Stimulated activated CD4-positive, alpha-beta T cell treated with anti-CD3 and anti-CD28 coated beads, Interleukin-2, amount 100 ng/mL, for 24 hours (primary cell): ENCODE results near the gene LRRC37A.
"Not testable (repeated sequence)": the region's sequence is repeated elsewhere in the genome, so short reads cannot be mapped to it uniquely, and the experiment has no call there.

Experiments used
- DNase-seq, 2 donors: peaks; one replicate each; pipeline ENCODE4 v3.0.0-alpha.2; 2020

LRRC37A gene

DNA sequence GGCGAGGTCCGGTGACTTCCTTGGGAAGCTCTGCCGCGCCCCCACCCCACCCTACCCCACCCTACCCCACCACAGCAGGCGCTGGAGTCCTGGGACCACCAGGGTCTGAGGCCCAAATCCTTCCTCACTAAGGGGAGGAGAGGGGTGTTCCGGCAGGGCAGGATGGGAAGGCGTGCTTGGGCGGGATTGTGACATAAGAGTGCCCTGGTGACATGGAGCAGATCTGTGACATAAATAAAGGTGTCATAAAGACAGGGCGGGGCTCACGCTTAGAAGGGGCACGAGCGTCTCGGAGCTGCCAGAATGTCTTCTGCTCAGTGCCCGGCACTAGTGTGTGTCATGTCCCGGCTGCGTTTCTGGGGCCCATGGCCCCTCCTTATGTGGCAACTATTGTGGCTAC lies at the start of gene LRRC37A:
Gene LRRC37A, plus strand, starts transcription at position 301 of the 400 bp plus-strand sequence. Its CDS starts 3 bp downstream, at position 304.
- not testable (repeated sequence) for DNase-seq

DNA sequence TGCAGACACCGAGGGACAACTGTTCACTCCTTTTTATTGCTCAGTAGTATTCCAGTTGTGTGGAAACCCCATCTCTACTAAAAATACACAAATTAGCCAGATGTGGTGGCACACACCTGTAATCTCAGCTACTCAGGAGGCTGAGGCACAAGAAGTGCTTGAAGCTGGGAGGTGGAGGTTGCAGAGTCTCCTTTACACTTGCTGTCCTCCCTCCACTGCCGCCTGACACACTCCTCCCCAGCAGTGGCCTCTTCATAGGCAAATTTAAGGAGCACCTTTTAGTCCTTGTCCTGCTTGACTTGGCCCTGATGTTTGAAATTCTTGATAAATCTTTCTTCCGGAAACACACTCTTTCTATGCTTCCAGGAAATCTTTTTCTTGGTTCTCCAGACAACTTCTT lies 45.8 kb upstream of the LRRC37A start:
- DNase-seq = not testable (repeated sequence)

DNA sequence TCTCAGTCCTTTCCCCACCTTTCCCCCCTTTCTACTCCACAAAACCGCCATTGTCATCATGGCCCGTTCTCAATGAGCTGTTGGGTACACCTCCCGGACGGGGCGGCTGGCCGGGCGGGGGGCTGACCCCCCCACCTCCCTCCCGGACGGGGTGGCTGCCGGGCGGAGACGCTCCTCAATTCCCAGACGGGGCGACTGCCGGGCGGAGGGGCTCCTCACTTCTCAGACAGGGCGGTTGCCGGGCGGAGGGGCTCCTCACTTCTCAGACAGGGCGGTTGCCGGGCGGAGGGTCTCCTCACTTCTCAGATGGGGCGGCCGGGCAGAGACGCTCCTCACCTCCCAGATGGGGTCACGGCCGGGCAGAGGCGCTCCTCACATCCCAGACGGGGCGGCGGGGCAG lies 42.1 kb upstream of the LRRC37A start:
- DNase-seq = not testable (repeated sequence)

DNA sequence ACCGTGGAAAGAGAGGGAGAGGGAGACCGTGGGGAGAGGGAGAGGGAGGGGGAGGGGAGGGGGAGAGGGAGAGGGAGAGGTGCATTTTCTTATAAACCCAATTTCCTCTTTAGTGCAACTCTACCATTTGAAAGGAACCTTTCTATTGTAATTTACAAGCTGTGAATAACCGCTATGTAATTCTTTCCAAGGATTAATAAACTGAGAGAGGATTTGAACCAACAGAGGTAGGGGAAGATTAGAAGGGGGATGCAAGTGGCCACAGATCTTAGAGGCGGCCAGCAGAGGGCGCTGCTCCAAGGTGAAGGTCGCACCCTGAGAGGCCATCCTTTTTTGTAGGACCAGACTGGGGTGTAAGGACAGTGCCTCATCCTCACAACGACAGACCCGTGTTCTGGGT lies 41.2 kb upstream of the LRRC37A start:
- DNase-seq = peak; percentile 82 to 86

DNA sequence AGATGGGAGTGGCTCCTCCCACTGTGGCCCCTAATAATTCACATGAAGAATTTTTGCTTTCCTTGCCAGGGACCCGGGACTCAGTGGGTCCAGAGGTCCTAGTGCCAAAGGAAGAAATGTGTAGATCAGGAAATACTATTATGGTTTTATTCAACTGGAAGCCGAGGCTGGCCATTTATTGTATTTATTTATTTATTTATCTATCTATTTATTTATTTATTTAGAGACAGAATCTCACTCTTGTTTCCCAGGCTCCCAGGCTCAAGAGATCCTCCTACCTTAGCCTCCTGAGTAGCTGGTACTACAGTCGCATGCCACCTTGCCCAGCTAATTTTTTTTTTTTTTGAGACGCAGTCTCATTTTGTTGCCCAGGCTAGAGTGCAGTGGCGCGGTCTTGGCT lies 40.7 kb upstream of the LRRC37A start:
- not testable (repeated sequence) for DNase-seq

DNA sequence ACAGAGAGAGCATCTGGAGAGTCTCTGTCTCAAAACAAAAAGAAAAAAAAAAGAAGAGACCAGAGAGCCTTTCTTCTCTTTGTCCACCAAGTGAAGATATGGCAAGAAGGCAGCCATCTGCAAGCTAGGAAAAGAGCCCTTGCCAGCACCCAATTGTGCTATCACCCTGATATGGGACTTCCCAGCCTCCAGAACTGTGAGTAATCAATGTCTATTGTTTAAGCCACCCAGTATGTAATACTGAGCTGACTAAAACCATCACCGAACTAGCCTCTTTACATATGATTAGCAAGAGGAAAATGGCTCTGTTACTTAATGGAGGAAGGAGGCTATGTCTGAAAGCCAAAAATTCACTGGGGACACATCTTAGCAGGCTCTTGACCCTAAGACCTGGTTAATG lies 38.6 kb upstream of the LRRC37A start:
- not testable (repeated sequence) for DNase-seq

DNA sequence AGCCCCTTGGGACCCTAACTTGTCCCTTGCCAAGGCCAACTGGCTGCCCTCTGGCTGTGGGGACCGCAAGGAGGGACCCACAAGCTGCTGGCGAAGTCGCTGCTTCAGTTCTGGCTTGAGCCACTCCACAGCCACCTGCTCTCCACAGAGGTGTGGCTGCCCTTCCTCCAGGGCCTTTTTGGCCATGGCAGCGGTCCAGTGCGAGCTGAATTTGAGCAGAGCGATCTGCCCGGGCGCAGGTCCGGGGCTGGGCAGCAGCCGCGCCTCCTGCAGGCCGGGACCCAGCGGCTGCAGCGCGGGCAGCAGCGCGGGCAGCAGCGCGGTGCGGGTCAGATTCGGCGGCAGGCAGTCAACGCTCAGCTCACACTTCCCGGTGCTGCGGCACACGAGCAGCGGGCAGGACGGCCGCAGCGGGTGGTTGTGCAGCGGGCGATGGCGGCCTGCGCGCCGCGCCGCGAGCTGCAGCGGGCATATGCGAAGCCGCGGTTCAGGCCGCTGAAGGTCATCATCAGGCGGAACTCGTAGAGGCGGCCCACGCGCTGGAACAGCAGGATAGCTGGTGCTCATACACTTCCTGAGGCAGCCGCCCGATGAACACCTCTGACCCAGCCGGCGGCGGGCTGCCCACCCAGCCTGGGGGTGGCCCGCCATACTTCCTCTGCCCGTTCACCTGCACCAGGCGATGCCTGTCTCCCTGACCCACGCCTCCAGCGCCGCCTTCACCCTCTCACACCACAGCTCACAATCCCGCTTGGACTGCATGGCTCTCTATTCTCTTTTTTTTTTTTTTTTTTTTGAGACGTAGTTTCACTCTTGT lies 34.9 kb upstream of the LRRC37A start:
- DNase-seq = not testable (repeated sequence)

DNA sequence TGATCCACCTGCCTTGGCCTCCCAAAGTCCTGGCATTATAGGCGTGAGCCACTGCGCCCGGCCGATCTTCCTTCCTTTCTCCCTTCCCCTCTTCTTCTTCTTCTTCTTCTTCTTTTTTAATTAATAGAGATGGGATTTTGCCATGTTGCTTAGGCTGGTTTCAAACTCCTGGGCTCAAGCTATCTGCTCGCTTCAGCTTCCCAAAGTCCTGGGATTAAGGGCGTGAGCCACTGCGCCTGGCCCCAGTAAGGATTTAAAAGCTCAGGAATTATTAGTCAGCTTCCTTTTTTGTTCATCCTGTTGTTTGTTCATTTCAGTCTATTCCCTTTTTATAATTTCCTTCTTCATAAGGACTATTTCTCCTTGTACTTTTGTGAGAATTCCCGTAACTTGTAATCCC lies 32.7 kb upstream of the LRRC37A start:
- DNase-seq = no peak

DNA sequence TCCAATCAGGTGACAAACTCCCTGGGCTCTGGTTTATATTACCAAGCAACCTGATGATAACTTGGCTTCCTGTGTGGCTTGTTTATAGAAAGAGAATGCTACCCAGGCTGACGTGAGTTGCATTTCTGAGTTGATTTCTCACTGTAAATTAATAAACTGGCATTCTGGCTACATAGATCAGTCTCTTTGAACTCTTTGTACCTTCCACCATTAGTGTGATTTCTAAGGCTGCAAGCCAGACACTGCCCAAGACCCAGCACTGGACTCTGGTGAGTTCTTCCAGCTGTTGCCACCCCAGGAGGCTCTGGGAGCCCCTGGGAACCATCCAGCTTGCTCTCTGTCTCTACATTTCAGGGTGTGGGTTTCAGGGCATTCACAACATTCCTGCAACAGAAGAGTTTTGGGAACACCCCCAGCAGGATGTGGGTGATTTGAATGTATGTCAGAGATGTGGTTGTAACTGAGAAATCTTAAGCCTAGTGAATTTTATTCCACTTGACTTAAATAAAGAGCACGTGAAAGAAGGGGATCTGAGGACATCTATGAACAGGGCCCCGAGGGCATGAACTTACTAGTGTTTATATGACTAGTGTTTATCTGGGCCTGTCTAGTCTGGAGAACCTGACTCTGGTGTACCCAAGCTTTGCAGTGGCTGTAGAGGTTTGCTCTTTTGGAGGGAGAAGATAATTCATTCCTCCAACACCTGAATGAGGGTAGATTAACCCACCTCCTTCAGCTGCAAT lies 30.3 kb upstream of the LRRC37A start:
- DNase-seq = no peak

DNA sequence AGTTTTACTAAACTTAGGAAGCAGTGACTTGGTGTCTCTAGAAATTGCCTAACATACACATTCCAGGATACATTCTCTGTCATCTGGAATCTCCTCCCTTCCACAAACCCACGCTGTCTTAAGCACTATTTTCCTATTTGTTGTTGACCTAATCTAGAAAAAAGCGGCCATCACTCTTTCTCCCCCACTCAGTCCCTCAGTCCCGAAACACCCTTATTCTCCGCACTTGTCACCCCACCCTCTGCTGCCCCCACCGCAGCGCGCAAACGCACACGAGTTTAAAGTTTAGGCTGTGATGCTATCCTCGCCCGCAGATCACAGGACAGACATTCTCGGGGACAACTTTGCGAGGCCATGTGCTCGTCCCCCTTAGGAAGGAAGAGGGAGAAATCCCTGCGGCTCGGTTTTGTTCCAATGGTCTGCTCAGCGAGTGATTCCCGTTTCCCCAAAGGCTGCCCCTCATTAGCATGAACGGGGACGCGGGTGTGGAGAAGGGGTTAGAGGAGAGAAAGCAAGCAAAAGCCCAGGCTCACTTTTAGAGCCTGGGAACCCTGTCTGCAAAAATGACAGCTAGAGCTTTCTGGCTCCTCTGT lies 28.8 kb upstream of the LRRC37A start:
- DNase-seq = peak; percentile 11 to 34

DNA sequence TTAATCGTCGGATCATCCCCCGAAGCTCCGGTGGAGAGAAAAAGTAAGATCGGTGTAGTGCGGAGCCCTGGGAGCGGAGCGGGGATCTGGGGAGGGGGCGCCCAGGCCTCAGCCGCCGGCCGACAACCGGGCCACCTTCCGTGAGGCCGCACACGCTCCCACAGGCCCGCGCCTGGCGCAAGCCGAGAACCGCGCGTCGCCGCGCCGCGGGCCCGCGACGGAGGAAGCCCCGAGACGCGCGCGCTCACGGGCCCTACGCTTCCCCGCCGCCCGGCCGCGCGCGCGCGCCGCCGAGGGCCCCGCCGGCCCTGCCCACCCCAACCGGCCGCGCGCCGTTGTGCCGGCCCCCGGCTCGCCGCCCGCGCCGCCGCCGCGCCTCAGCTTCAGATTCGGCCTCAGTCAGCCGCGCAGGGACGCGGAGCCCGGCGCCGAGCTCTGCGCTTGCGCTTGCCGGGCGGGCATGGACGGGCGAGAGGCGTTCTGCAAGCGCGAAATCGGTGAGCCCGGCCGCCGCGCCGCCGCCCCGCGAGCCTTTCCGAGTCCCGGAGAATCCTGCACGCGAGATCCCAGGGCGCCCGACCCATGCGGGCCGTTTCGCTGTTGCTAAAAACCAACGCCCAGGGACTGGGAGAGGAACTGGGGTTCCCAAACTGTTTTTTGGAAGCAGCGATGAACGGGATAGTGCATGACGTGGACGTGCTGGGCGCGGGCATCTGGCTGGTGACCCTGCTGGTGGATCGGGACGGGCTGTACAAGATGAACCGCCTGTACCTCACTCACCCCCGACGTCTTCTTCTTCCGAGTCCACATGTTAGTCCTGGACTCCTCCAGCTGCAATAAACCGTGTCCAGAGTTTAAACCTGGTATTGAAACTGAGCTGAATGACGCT lies 28.0 kb upstream of the LRRC37A start:
- peak; percentile 85 to 92 for DNase-seq

DNA sequence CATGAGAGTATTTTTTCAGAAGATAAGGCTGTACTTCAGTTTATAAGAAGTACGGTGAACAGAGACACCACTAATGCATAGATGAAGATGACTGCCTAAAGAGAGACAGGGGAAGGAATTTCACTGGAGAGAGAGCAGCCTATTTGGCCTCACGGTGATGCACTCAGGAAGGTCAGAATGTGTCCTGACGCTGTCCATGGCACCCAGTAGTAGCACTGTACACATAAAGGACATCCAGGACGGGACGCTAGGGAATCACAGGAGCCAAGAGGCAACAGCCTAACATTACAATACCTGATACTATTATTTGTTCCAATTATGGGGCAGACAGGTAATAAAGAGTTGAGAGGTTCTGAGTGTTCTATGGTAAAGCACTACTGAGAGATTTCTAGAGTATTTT lies 24.9 kb upstream of the LRRC37A start:
- no peak for DNase-seq

DNA sequence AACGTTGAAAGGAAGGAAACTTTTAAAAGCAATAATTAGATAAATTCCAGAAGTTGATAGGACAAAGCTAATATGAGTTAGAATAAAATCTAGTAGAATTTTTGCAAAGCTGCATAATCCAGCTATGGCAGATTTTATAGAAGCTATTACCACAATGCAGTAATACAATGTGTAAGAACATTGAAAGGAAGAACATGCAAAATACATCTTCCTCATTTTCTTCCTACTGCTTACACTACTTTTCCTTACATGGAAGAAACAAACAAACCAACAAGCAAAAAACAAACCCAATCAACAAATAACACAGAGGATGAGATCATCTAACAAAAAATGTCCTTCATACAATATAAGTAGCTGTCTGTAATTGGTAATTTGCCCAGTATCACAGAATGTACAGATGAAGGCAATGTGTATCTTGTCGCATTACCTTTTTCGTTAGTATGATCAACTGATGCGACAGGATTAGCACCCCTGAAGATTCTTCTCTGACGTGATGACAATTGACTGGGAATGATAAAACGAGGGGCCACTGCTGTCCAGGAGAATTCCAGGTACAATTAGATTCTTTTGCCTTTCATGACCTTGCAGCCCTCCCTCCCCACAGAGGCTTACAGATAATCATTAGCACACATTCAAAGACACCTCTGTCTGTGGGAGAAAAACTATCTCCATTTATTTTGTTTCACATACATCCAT lies 21.2 kb upstream of the LRRC37A start:
- no peak for DNase-seq

DNA sequence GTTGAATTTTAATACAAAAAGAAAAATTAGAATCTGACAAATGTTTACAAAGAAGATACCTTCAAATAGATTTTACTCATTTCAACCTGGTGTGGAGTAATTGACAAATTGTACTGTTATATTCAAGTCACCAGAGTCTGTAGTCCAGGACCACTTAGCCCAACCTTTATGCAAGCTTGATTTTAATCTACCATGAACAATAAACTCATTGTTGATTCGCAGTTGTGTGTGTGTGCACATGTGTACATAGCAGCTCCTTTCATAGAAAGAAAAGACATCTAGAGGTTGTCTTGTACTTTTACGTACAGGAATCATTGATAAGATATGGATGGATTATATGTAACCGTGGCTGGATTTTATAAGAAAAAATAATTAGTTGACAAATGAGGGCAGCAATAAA lies 20.7 kb upstream of the LRRC37A start:
- no peak for DNase-seq

DNA sequence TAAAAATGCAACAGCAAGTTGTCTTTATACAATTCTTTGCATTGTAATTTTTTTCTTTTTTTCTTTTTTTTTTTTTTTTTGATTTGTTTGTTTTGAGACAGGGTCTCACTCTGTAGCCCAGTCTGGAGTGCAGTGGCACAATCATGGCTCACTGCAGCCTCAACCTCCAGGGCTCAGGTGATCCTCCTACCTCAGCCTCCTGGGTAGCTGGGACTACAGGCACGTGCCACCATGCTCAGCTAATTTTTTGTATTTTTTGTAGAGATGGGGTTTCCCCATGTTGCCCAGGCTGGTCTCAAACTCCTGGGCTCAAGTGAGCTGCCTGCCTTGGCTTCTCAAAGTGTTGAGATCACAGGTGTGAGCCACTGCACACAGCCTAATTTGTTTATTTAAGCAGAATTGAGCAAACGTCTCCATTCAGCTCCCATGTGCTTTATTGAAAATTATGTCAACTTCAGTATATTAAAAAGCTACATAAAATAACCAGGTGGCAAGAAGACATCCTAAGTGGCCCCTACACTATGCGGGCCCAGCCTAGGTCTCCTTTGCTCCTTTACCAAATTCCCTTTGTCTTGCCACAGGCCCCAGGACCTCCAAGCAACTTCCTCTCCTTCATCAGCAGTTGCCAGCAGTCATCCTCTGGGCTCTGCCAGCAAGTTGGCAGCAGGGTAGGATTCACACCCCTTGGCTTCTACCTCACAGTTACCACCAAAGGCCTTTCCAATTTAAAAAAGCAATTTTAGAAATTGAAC lies 18.0 kb upstream of the LRRC37A start:
- DNase-seq = not testable (repeated sequence)

DNA sequence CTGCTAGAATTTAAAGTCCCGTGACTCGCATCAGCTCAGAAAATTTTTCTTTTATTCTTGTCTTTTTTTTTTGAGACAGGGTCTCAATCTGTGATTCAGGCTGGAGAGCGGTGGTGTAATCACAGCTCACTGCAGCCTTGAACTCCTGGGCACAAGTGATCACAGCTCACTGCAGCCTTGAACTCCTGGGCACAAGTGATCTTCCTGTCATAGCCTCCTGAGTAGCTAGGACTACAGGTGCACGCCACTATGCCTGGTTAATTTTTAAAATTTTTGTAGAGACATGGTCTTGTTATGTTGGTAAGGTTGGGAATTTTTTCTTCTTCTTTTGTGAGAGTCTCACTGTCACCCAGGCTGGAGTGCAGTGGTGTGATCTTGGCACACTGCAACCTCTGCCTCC lies 13.6 kb upstream of the LRRC37A start:
- DNase-seq = not testable (repeated sequence)

DNA sequence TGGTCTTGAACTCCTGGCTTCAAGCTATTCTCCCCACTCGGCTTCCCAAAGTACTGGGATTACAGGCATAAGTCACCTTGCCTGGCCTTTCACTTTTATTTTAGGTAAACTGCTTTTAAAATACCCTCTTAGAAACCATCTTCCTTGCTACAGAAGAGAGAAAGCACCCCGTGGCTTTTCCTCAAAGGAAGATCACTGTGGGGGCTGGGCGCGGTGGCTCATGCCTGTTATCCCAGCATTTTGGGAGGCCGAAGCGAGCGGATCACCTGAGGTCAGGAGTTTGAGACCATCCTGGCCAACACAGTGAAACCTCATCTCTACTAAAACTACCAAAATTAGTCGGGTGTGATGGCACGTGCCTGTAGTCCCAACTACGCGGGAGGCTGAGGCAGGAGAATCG lies 12.3 kb upstream of the LRRC37A start:
- not testable (repeated sequence) for DNase-seq

DNA sequence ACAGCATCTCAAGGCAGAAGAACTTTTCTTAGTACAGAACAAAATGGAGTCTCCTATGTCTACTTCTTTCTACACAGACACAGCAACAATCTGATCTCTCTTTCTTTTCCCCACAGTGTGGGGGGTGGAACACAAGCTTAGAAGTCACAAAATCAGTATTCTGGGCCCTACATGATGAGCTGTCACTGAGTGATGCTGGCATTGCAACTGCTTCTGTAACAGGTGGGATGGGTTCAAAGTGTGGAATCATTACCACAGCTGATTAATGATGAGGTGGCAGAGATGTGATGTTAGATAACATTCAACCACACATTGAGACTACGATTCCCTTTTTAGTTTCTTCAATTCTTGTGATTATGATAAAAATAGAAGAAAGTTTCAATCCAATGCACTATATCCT lies 10.5 kb upstream of the LRRC37A start:
- DNase-seq = peak; percentile 46 to 73

DNA sequence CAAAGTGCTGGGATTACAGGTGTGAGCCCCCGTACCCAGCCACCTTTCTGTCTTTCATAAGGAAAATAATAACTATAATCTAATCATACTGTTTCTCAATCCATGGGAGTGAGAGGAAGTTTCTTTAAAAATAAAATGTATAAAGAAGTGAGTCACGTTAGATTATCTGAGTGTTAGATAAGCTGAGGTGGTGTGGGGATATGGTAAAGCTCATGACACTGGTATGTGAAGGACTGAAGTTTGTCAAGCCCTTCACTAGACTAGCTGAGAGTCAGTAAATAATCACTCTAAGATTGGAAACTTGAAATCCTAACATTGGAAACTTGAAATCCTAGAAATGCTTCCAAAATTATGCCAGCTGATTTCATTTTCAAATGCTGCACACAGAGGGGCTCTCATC lies 9.4 kb upstream of the LRRC37A start:
- DNase-seq = not testable (repeated sequence)

DNA sequence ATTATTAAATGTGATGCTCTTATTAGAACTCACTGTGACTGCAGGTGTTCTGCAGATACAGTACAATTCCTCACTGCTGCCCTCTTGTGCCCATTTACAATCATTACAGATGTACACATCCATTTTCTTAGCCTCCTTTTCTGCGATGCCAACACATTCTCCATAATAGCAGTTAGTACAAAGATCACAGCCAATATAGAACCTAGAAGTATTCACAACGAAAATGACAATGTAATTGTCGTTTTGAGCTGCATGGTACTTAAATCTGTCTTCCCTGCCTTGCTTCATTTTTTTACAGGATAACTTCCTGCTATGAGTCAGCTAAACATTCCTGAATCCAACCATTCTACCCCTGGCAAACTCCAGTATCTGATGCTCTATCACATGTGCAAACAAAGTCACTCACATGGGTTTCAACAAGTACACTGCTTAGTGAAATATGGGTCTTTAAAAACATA lies 8.1 kb upstream of the LRRC37A start:
- peak; percentile 46 to 74 for DNase-seq

DNA sequence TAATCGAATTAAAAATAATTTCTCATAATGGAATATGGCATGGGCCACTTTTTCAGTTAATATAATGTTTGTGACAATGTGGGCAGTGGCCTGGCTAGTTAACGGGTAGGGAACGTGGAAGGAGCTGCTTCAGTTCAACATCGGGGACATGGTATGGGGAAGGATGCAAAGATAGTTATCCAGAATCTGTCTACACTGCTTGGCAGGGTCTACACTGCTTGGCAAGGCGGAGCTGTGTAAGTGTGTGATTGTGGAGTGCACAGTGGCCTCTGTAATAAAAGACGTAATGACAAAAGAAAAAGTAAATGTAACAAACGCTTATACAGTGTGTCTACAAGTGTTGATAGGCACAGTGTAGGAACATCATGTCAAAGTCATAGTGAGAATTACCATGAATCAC lies 7.3 kb upstream of the LRRC37A start:
- not testable (repeated sequence) for DNase-seq
